Measurements from ENCODE around the gene KIF1A. TPM values are rescaled to one million over a fixed set of nuclear protein-coding genes. Genes with fewer than 3 reads are reported as not detected.

Gene KIF1A
- total RNA-seq, 1 experiment from 2014 or later: 298 TPM

DNA sequence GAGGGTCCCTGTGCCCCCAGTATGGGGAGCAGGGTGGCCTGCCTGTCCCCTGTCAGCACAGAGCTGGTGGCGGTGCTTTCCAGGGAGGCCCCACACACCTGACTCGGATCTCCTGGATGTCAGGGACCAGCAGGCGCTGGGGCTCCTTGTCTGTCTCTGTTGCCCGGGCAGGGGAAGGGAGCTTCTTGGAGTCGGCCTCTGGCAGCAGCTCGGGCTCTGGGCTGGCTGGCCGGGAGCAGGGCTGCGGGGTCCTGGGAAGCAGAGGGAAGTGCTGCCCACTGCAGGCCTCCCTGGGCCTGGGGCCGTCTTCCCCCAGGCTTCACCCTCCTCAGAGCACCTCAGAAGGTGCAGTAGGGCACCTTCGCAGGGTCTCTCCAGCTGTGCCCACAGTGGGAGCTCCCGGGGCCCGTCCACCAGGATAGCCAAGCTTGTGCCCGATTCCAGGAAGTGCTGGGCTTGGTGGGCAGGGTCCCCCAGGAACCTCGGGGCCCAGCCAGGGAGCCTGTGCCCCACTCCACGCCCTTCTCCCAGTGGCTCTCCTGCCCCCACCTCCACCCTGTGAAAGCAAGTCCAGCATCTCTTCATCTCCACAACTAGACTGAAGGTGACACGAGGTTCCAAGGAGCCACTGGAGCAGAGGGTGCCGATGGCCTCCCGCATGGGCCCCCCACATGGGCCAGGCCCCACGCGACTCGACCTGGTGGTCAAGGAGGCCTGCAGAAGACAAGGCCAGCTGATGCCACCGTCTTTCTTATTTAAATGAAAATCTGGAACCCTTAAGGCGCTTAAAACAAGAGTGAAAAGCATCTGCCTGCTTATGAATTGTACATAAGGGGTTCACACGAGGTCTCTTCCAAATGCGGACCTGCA is 100.1 kb downstream of the KIF1A start:
- Mint-ChIP-seq H3K4me3 (ENCODE audit: low read depth, unreplicated experiment) (no peak overlapping the region), H3K36me3 (ENCODE audit: insufficient read depth, unreplicated experiment) (peaks cover 69% of the 10 kb centered on the region), H3K27me3 (ENCODE audit: unreplicated experiment) (no peaks in the 10 kb centered on the region), H3K27ac (ENCODE audit: unreplicated experiment) (no peak overlapping the region), H3K4me1 (ENCODE audit: low read depth, unreplicated experiment) (no peaks in the 10 kb centered on the region), H3K9me3 (ENCODE audit: low read depth, unreplicated experiment) (no peaks in the 10 kb centered on the region)
- no peak for DNase-seq
- no TSS peak for BruUV-seq (replicated peaks)
- CTCF ChIA-PET: no interaction called here
- TF ChIP-seq, protein P1, sequence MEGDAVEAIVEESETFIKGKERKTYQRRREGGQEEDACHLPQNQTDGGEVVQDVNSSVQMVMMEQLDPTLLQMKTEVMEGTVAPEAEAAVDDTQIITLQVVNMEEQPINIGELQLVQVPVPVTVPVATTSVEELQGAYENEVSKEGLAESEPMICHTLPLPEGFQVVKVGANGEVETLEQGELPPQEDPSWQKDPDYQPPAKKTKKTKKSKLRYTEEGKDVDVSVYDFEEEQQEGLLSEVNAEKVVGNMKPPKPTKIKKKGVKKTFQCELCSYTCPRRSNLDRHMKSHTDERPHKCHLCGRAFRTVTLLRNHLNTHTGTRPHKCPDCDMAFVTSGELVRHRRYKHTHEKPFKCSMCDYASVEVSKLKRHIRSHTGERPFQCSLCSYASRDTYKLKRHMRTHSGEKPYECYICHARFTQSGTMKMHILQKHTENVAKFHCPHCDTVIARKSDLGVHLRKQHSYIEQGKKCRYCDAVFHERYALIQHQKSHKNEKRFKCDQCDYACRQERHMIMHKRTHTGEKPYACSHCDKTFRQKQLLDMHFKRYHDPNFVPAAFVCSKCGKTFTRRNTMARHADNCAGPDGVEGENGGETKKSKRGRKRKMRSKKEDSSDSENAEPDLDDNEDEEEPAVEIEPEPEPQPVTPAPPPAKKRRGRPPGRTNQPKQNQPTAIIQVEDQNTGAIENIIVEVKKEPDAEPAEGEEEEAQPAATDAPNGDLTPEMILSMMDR (IDR thresholded peaks at IDR 0.05; ENCODE audit: unreplicated experiment): no peak
- intact Hi-C loops (cut with micrococcal nuclease; ENCODE audit: unreplicated experiment): no loop called here

GRCh38 chr2:240718896-240719490 is 101.0 kb downstream of the KIF1A start:
- intact Hi-C loops (cut with micrococcal nuclease; ENCODE audit: unreplicated experiment): no loop called here
- no peak for DNase-seq
- Mint-ChIP-seq H3K4me3 (ENCODE audit: low read depth, unreplicated experiment) (no peak overlapping the region), H3K27ac (ENCODE audit: unreplicated experiment) (no peak overlapping the region), H3K4me1 (ENCODE audit: low read depth, unreplicated experiment) (no peaks in the 10 kb centered on the region), H3K9me3 (ENCODE audit: low read depth, unreplicated experiment) (no peaks in the 10 kb centered on the region), H3K27me3 (ENCODE audit: unreplicated experiment) (peaks cover 3% of the 10 kb centered on the region), H3K36me3 (ENCODE audit: insufficient read depth, unreplicated experiment) (peaks cover 69% of the 10 kb centered on the region)
- no TSS peak for BruUV-seq (replicated peaks)
- TF ChIP-seq, protein P1 (IDR thresholded peaks at IDR 0.05; ENCODE audit: unreplicated experiment): no peak
- CTCF ChIA-PET: no interaction called here

- no peak overlapping the region for H3K4me3 Mint-ChIP-seq (ENCODE audit: low read depth, unreplicated experiment)
- TF ChIP-seq, protein P1 (IDR thresholded peaks at IDR 0.05; ENCODE audit: unreplicated experiment): no peak
- H3K27ac Mint-ChIP-seq (ENCODE audit: unreplicated experiment): no peak overlapping the region
- no TSS peak for BruUV-seq (replicated peaks)
- H3K36me3 Mint-ChIP-seq (ENCODE audit: insufficient read depth, unreplicated experiment): peaks cover 68% of the 10 kb centered on the region
- peaks cover 13% of the 10 kb centered on the region for H3K27me3 Mint-ChIP-seq (ENCODE audit: unreplicated experiment)
- CTCF ChIA-PET: no interaction called here
- no peaks in the 10 kb centered on the region for H3K4me1 Mint-ChIP-seq (ENCODE audit: low read depth, unreplicated experiment)
- no peaks in the 10 kb centered on the region for H3K9me3 Mint-ChIP-seq (ENCODE audit: low read depth, unreplicated experiment)
- no peak for DNase-seq
- intact Hi-C loops (cut with micrococcal nuclease; ENCODE audit: unreplicated experiment): no loop called here
Measured at GRCh38 chr2:240717681-240718581, 102.1 kb downstream of the KIF1A start.

DNA sequence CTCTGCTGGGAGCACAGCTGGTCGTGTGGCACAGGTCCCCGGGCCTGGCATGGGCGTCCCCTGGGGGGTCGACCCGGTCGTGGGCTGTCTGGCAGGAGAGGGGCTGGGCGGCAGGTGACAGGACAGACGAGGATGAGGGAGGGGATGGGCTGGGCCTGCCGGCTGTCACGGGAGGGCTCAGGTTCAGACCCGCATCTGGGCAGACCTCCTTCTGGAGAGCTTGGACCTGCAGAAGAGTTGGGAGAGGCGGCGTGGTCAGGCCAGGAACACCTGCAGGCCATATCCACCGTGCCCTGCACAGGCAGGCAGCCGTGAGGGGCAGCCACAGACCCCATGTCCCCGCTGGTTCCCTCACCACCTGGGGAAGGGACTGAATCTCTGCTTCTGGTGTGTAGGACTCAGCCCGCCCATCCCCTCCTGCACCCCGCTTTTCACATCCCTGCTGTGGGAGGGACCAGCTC is 102.8 kb downstream of the KIF1A start:
- CTCF ChIA-PET: no interaction called here
- intact Hi-C loops (cut with micrococcal nuclease; ENCODE audit: unreplicated experiment): no loop called here
- Mint-ChIP-seq H3K27me3 (ENCODE audit: unreplicated experiment) (peaks cover 13% of the 10 kb centered on the region), H3K4me3 (ENCODE audit: low read depth, unreplicated experiment) (no peak overlapping the region), H3K27ac (ENCODE audit: unreplicated experiment) (no peak overlapping the region), H3K36me3 (ENCODE audit: insufficient read depth, unreplicated experiment) (peaks cover 63% of the 10 kb centered on the region), H3K9me3 (ENCODE audit: low read depth, unreplicated experiment) (no peaks in the 10 kb centered on the region), H3K4me1 (ENCODE audit: low read depth, unreplicated experiment) (no peaks in the 10 kb centered on the region)
- DNase-seq: no peak
- BruUV-seq (replicated peaks): no TSS peak
- TF ChIP-seq, protein P1 (IDR thresholded peaks at IDR 0.05; ENCODE audit: unreplicated experiment): no peak
